Ammon's horn (tissue), 1 donor: ENCODE data around the gene TUT1.
"Not testable (repeated sequence)": the region's sequence is repeated elsewhere in the genome, so short reads cannot be mapped to it uniquely, and the experiment has no call there.

Experiments used
- DNase-seq: peaks from one replicate; pipeline ENCODE4 v3.0.0-alpha.2; 2016; ENCODE audit warnings: low spot score

The TUT1 gene

GRCh38 chr11:62605467-62605866 is 14.1 kb upstream of the TUT1 start:
- no peak for DNase-seq

GRCh38 chr11:62604460-62605120 is 13.3 kb upstream of the TUT1 start:
- DNase-seq, result no peak

DNA sequence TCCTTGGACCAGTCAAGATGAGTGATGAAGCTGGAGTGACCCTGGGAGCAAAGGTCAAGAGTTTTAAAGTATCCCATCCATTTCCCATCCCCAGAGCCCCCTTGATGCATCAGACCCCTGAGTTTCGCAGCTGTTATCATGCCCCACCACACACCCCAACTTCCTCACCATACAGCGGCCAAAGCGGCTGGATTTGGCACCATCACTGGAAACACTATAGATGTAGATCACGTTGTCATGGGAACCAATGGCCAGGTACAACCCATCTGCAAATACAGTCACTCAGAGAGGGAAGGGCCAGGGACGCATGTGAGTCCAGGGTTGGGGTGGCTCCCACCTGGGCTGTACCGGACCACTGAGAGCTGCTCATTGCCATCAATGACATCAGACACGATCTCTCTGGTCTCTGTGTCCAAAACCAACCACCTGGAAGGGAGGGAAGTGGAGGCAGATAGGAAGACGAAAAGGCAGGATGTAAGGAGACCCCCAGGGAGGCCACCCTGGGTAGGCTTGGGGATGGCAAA is 12.5 kb upstream of the TUT1 start:
- no peak for DNase-seq

DNA sequence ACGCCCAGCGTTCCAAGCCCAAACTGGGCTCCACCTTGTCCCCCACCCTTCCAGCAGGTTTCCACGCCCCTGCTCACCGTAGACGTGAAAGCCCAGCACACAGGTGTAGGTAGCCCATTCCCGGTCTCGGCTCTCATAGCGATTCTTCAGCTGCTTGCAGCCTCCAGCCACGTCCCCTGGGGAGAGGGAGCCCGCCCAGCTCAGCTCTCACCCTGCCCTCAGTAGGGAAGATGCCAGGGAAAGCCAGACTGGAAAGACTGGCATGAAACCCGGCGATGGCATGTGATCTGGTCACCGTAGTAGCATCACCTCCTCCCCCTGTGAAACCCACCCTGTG is 11.7 kb upstream of the TUT1 start:
- no peak for DNase-seq

GRCh38 chr11:62602141-62603071 is 11.1 kb upstream of the TUT1 start:
- peak; percentile 84 for DNase-seq

DNA sequence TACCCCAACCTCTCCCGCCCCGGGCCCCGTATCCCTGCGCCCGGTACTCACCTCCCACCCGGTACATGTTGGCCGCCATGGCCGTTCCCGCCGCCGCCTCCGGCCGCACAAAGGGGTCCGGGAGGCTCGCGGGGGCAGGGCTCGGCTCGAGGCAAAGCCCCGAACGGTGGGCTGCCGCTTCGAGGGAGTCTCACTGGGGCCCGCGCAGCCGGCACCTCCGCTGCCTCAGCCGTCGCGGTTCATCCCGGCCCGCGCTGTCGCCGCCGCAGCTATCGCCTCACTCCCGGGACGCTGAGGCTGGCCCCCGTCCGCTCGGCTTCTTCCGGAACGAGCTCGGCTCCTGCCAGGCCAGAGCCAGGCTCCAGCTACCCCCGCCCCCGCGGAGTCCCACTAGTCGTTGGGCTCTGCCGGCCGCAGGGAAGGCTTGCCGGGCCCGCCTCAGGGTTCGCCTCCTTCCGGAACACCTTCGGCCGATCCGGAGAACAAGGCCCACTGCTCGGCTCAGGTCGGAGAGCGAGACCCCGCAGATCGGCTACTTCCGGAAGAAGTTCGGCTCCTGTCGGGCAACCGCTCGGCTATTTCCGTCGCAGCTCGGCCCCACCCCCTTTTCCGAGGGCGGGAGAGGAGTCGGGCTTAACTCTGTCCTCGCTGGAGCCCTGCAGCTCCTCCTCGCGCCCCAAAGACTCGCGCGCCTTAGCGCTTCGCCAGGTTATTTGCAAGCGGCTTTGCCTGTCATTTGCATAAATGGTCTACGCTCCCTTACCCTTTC is 10.2 kb upstream of the TUT1 start, which contains the start of gene MTA2:
MTA2 (minus strand) TSS at position 494 of the 769 bp plus-strand sequence; CDS start at position 79, 415 bp downstream.
- peak; percentile 96 for DNase-seq

DNA sequence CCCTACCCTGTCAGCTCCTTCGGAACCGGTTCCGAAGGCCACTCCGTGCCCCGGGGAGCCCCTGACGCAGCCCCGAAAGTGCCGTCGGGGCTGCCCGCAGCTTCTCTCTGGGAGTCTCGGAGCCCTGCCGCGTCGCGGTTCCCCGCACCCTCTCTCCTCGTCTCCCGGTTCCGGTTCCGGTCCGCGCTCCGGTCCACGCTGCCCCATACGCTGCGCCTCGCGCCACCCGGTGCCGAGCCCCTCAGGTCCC is 9.7 kb upstream of the TUT1 start:
- DNase-seq, result peak; percentile 54

GRCh38 chr11:62600367-62601121 is 9.2 kb upstream of the TUT1 start:
- no peak for DNase-seq

- DNase-seq, result no peak
These were observed 8.6 kb upstream of the TUT1 start for GRCh38 chr11:62599901-62600300.

GRCh38 chr11:62599069-62599696 is 7.9 kb upstream of the TUT1 start:
- peak; percentile 97 for DNase-seq

- no peak for DNase-seq
These were observed 3.8 kb upstream of the TUT1 start for GRCh38 chr11:62595124-62595523.

- DNase-seq, result peak; percentile 87
These were observed 2.2 kb upstream of the TUT1 start for GRCh38 chr11:62593434-62594044.

DNA sequence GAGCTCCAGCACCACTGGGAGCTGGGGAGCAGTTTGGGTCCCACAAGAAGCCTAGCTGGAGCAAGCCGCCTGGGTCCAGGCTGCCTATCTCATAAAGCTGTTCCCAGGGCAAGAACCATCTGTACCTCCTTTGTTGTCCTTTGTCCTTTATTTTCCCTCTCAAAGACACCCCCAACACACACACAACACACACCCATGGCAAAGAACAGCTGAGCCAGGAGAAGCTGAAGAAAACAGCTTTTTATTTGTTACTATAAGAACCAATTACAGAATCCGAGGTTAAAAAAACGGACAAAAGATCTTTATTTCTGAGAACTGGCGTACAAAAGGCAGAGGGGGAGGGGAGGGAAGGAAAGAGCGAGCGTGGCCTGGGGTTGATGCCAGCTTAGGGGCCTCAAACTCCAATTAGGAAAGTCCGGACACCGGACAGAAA is 1.7 kb upstream of the TUT1 start:
- peak; percentile 76 for DNase-seq

DNA sequence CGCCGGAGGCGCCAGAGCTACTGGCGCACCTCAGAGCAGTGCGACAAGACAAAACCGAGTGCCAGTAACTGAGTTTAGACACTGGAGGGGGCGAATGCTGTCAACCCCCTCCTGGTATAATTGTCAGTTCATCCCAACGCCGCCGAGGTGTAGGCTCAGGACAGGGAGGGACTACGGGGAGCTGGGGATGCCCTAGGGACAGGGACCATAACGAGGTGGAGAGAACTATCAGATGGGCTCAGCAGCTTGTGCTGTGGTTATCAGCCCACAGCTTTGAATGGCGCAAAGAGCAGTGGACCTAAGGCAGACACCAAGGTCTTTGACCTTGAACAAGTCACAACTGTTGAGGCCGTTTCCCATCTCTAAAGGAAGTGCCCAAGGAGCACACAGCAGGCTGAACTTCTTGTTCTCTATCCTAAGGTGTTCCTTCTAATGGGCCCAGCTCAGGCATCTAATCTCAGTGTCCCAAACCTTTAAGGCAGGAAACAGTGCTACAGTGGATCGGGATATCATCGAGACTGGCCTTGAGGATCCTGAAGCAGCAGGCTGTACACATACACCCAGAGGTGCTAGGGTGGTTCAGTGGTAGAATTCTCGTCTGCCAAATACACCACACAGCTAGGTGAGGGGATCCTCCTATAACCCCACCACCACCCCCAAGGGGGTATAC is 958 bp upstream of the TUT1 start:
- no peak for DNase-seq

DNA sequence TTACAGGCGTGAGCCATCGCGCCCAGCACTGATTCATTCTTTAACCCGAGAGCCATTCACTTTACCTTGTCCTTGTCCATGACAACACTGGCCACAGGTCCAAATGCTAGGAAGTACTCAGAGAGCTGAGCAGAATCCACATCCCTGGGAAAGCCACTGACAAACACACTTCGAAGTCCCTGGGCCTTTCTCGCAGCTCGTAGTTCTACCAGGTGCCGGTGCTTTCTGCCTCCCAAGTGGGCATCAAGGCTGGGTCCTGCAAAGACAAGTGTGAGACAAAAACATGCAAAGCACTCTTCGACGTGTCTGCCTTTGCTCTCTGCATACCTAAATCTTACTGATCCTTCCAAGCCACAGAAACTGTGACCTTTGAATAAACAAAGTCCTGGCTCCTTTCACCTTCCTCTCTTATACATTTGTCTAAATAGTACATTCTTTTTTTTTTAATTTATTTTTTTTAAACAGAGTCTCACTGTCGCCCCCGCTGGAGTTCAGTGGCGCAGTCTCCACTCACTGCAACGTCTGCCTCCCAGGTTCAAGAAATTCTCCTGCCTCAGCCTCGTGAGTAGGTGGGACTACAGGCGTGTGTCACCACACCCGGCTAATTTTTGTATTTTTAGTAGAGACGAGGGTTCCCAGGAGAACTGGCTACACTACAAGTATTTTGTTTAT is 2.2 kb downstream of the TUT1 start:
- DNase-seq, result no peak

DNA sequence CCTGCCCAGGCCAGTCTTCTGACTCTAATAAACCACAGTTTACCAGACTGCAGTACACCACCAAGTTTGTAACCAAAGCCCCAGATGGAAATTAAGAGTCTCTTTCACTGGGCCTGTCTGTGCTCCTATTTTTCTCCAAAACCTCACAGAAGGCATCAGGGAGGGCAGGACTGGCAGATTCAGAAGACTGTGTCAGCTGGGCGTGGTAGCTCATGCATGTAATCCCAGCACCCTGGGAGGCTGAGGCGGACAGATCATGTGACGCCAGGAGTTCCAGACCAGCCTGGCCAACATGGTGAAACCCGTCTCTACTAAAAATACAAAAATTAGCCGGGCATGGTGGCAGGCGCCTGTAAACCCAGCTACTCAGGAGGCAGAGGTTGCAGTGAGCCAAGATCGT is 6.0 kb downstream of the TUT1 start:
- DNase-seq, result not testable (repeated sequence)

- not testable (repeated sequence) for DNase-seq
These were observed 9.6 kb downstream of the TUT1 start for GRCh38 chr11:62581735-62582134.

DNA sequence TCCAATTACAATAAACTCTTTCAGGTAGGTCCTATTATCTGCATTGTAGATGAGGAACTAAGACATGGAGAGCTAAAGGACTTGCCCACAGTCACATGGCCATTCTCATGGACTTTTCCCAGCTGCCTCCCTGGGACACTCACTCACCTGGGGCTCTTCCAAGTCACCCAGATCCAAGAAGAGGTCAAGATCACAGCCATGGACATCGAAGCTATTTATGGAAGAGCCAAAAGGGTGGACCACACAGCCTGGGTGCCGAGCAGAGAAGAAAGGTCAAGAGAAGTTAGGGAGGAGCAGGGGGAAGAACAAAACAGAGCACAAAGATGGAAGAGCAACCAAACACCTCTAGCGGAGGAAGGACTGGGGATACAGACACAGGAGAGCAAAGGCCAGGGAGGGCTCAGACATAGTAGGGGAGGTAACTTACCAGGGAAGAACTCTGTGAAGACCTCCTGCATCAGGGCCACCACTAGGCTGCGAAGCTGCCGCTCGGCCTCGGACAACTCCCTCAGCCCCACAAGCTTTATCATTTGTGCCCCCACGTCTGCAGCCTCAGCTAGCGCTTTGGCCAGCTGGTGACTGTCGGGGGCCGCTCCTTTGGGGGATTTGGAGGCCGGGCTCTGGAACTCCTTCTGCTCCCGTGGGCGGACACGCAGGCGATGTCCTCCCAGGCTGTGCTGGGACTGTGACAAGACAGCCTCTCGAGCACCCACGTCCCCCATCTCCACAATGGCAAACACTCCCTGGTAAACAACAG is 10.2 kb downstream of the TUT1 start:
- no peak for DNase-seq

DNA sequence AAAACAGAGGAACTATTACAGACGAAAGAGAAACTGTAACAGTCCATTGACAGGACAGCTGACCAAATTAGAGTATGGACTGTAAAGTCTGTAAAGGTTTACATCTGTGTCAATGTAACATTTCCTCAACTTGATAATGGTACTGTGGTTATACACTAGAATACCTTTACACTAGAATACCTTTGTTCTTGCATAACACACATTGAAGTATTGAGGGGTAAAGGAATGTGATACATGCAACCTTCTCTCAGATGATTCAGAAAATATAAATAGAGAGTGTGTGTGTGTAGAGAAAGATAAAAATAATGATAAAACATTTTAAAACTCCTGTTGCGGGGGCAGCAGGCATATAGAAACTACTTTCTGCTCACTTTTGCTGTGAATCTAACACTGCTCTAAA is 12.1 kb downstream of the TUT1 start:
- no peak for DNase-seq
